Measurements from ENCODE around the gene SRMS.

Gene SRMS

DNA sequence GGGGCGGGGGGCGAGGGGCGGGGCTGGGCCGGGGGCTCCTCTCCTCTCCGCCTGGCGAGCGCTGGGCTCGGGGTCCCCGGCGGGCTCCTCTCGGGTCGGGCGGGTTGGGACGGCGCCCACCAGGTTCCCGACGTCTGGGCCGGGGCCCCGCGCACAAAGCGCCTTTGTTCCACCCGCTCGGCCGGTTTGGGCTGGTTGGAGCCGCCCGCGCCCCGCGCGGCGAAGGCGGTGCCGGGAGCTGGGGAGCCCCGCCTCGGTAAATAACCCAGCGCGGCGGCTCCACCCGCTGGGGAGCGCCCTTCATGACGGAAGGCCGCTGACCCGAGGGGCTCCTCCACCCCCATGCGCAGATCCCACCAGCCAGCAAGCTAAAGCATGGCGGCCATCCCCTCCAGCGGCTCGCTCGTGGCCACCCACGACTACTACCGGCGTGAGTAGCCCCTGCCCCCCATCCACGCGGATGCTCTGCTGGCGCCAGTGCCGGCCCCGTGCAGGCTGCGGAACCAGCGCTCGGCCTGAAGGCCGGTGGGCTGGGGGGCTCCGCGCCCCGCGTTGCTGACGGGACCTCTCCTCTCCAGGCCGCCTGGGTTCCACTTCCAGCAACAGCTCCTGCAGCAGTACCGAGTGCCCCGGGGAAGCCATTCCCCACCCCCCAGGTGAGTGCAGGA is 26.5 kb downstream of the SRMS start:
- Histone ChIP-seq H3K4me3 (IDR thresholded peaks at IDR 0.05; ENCODE audit: insufficient read depth, low read depth, low read length) (no peak overlapping the region), H3K36me3 (ENCODE audit: insufficient read depth) (no peaks in the 10 kb centered on the region), H4K20me1 (ENCODE audit: insufficient read depth) (no peaks in the 10 kb centered on the region), H3K4me1 (ENCODE audit: low read depth, poor library complexity, severe bottlenecking) (no peaks in the 10 kb centered on the region), H3K9ac (no peak overlapping the region), H2AFZ (ENCODE audit: low read depth) (peak overlapping the region; percentile 22), H3K4me2 (peak overlapping the region; percentile 25; the same call in 1 of the 2 replicates), H3K27ac (no peak overlapping the region), H3K27me3 (ENCODE audit: insufficient read depth, low read depth) (peaks cover 56% of the 10 kb centered on the region), H3K79me2 (ENCODE audit: insufficient read depth, low read depth) (no peaks in the 10 kb centered on the region)
- TF ChIP-seq CTCF (conservative IDR thresholded peaks at IDR 0.05; ENCODE audit: low read depth, low read length), result no peak

- Histone ChIP-seq H3K4me1 (ENCODE audit: low read depth, poor library complexity, severe bottlenecking) (no peaks in the 10 kb centered on the region), H3K27ac (no peak within 1 kb of the TSS), H3K4me3 (IDR thresholded peaks at IDR 0.05; ENCODE audit: insufficient read depth, low read depth, low read length) (no peak within 1 kb of the TSS), H3K79me2 (ENCODE audit: insufficient read depth, low read depth) (no peaks in the 10 kb centered on the region), H2AFZ (ENCODE audit: low read depth) (peak within 1 kb of the TSS; percentile 49), H3K4me2 (peak within 1 kb of the TSS; percentile 45; the same call in 1 of the 2 replicates), H4K20me1 (ENCODE audit: insufficient read depth) (no peaks in the 10 kb centered on the region), H3K36me3 (ENCODE audit: insufficient read depth) (no peaks in the 10 kb centered on the region), H3K9ac (no peak within 1 kb of the TSS), H3K27me3 (ENCODE audit: insufficient read depth, low read depth) (peaks cover 59% of the 10 kb centered on the region)
- no peak for TF ChIP-seq CTCF (conservative IDR thresholded peaks at IDR 0.05; ENCODE audit: low read depth, low read length)
Measured at GRCh38 chr20:63520504-63520933, 27.0 kb downstream of the SRMS start, which contains the start of gene PPDPF. Gene PPDPF (plus strand): TSS chr20:63520765. CDS start chr20:63521309, 544 bp downstream.

GRCh38 chr20:63519668-63520503 is 27.7 kb downstream of the SRMS start:
- no peaks in the 10 kb centered on the region for H3K79me2 ChIP-seq (ENCODE audit: insufficient read depth, low read depth)
- no peaks in the 10 kb centered on the region for H4K20me1 ChIP-seq (ENCODE audit: insufficient read depth)
- TF ChIP-seq CTCF (conservative IDR thresholded peaks at IDR 0.05; ENCODE audit: low read depth, low read length), result no peak
- no peaks in the 10 kb centered on the region; the same call in 1 of the 2 replicates for H3K36me3 ChIP-seq (ENCODE audit: insufficient read depth)
- H3K27ac ChIP-seq, result no peak overlapping the region
- peak overlapping the region; percentile 45; the same call in 1 of the 2 replicates for H3K4me2 ChIP-seq
- H3K4me3 ChIP-seq (IDR thresholded peaks at IDR 0.05; ENCODE audit: insufficient read depth, low read depth, low read length), result no peak overlapping the region
- no peak overlapping the region for H3K9ac ChIP-seq
- H3K27me3 ChIP-seq (ENCODE audit: insufficient read depth, low read depth), result peaks cover 60% of the 10 kb centered on the region
- H3K4me1 ChIP-seq (ENCODE audit: low read depth, poor library complexity, severe bottlenecking), result no peaks in the 10 kb centered on the region
- peak overlapping the region; percentile 49; the same call in 1 of the 2 replicates for H2AFZ ChIP-seq (ENCODE audit: low read depth)

GRCh38 chr20:63518946-63519667 is 28.4 kb downstream of the SRMS start:
- no peaks in the 10 kb centered on the region; the same call in 1 of the 2 replicates for H3K36me3 ChIP-seq (ENCODE audit: insufficient read depth)
- H3K27me3 ChIP-seq (ENCODE audit: insufficient read depth, low read depth), result peaks cover 60% of the 10 kb centered on the region
- H2AFZ ChIP-seq (ENCODE audit: low read depth), result no peak overlapping the region
- H3K79me2 ChIP-seq (ENCODE audit: insufficient read depth, low read depth), result no peaks in the 10 kb centered on the region
- no peaks in the 10 kb centered on the region for H4K20me1 ChIP-seq (ENCODE audit: insufficient read depth)
- TF ChIP-seq CTCF (conservative IDR thresholded peaks at IDR 0.05; ENCODE audit: low read depth, low read length), result no peak
- H3K4me1 ChIP-seq (ENCODE audit: low read depth, poor library complexity, severe bottlenecking), result no peaks in the 10 kb centered on the region
- no peak overlapping the region for H3K9ac ChIP-seq
- no peak overlapping the region for H3K27ac ChIP-seq
- no peak overlapping the region for H3K4me3 ChIP-seq (IDR thresholded peaks at IDR 0.05; ENCODE audit: insufficient read depth, low read depth, low read length)
- H3K4me2 ChIP-seq, result no peak overlapping the region

Data from KMS-11 (cell line).